IgD-negative memory B cell (primary cell): ENCODE results near the gene MARK3. TPM values are rescaled to one million over a fixed set of nuclear protein-coding genes. Genes with fewer than 3 reads are reported as not detected.

ENCODE experiments used
- H3K27ac Mint-ChIP-seq, 3 donors: one replicate each; pipeline ENCODE4 v1.8.0; 2020 to 2022; ENCODE audit warnings: mild to moderate bottlenecking in 3 of 3, mixed read lengths in 3 of 3, moderate library complexity in 1 of 3
- H3K27me3 Mint-ChIP-seq: one replicate; pipeline ENCODE4 v1.8.0; 2021; ENCODE audit warnings: mixed read lengths
- H3K36me3 Mint-ChIP-seq: one replicate; pipeline ENCODE4 v1.8.0; 2020; ENCODE audit warnings: mild to moderate bottlenecking, mixed read lengths
- H3K4me1 Mint-ChIP-seq, 3 donors: one replicate each; pipeline ENCODE4 v1.8.0; 2020 to 2022; ENCODE audit warnings: mixed read lengths in 3 of 3, mild to moderate bottlenecking in 1 of 3
- H3K4me3 Mint-ChIP-seq, 4 donors: one replicate each; pipeline ENCODE4 v1.8.0; 2020 to 2022; ENCODE audit warnings: mild to moderate bottlenecking in 4 of 4, mixed read lengths in 4 of 4, moderate library complexity in 3 of 4
- H3K9me3 Mint-ChIP-seq, 3 donors: one replicate each; pipeline ENCODE4 v1.8.0; 2020 to 2021; ENCODE audit warnings: mixed read lengths in 3 of 3, mild to moderate bottlenecking in 1 of 3
- polyA plus RNA-seq: library from polyadenylated mRNA; unstranded; fragments of 300-500 nt; fragmentation: Illumina TruSeq; gene quantifications from one replicate; pipeline ENCODE4 v1.2.3, GENCODE V29; 2021

MARK3 gene
- polyA plus RNA-seq, 1 donor from 2014 or later = 40.3 TPM

DNA sequence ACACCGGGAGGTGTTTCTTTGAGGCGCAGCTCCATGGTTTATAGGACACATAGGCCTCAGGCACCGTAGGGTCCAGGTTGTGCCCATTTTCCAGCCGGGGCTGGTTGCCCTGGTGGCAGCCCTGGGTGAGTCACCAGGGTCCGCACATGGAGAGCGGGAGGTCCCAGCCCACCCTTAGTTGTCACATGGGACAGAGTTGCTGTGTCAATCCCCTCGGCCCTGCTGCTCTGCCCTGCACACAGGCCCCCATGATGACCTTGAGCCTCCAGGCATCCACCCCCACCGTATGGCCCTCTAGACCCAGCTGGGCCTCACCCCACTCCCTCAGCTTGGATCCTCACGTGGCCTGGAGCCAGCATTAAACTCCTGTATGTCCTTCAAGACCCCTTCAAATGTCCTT lies 151.5 kb downstream of the MARK3 start:
- no peaks in the 10 kb centered on the region for H3K9me3 Mint-ChIP-seq
- H3K4me1 Mint-ChIP-seq = peaks cover 0 to 2% (median 0%) of the 10 kb centered on the region in 3 donors
- peak overlapping the region in 1 of 4 donors; percentile 68 for H3K4me3 Mint-ChIP-seq
- H3K27ac Mint-ChIP-seq = no peak overlapping the region
- no peaks in the 10 kb centered on the region for H3K27me3 Mint-ChIP-seq
- H3K36me3 Mint-ChIP-seq = no peaks in the 10 kb centered on the region

DNA sequence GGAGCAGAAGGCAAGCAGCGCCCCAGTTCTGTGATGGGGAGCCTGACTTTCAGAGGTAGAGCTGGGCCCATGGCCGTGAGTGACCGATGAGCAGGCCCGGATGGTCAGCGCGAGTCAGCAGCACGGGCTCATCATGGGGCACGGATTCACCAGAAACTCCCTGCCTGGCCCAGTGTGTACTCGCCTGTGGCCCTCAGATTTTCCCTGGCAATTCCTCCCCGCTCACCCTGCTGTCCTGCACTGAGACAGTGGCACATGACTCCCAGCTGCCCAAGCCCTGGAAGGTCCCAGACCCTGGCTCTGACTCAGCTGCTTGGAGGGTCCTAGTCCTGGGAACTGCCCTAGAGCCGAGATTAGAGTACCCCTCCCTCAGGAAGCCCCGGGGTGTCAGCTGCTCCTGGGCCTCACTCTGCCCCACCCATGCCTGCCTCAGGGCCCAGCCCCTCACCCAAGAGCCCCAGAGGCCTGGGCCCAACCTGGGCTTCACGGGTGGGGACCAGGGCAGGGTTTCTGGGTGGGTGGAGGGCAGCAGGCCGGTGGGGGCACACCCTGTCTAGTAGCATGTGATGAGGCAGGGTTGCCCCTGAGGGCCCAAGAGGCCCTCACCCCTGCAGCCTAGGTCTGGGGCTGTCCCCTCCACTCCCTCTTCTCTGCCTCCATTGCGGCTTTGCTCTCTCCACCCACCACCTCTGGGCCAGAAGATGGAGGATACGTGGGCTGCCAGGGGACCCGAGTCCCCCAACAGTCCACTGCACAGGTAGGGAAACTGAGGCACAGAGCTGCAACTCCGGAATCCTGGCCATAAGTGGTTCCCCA lies 152.2 kb downstream of the MARK3 start:
- Mint-ChIP-seq H3K27ac (no peak overlapping the region), H3K4me3 (no peak overlapping the region), H3K9me3 (no peaks in the 10 kb centered on the region), H3K36me3 (no peaks in the 10 kb centered on the region), H3K4me1 (peaks cover 0 to 2% (median 0%) of the 10 kb centered on the region in 3 donors), H3K27me3 (no peaks in the 10 kb centered on the region)

DNA sequence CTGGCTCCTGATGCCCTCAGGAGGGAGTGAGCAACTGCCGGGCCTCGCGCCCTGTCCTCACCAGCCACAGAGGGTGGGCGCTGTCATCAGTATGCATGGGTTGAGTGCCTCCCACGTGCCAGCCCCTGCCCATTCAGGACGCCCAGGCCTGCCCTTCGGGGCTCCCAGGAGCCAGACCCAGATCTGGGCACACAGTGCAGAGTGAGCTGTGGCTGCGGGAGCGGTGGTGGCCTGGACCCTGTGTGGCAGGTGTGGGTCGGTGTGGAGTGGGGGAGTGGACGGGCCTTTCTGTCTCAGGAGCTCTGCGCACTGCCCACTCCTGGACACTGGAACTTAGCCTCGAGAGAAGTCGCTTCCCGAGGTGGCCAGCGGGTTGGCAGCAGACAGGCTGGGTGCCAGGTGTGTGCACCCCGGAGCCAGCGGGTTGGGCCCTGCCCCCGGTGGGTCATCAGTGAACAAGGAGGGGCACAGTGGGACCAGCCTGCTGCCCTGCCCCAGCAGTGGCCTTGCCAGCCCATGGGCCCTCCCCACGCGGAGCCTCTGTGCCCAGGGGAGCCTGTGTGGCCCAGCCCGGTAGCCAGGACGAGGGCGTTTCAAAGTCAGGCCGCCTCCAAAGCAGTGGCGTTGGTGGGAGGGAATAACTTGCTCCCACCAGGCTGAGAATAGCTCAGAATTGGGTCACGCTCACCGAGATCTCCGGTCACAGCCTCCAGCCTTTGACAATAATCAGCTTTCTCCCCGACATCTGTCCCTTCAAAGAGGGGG lies 153.3 kb downstream of the MARK3 start:
- no peaks in the 10 kb centered on the region for H3K27me3 Mint-ChIP-seq

DNA sequence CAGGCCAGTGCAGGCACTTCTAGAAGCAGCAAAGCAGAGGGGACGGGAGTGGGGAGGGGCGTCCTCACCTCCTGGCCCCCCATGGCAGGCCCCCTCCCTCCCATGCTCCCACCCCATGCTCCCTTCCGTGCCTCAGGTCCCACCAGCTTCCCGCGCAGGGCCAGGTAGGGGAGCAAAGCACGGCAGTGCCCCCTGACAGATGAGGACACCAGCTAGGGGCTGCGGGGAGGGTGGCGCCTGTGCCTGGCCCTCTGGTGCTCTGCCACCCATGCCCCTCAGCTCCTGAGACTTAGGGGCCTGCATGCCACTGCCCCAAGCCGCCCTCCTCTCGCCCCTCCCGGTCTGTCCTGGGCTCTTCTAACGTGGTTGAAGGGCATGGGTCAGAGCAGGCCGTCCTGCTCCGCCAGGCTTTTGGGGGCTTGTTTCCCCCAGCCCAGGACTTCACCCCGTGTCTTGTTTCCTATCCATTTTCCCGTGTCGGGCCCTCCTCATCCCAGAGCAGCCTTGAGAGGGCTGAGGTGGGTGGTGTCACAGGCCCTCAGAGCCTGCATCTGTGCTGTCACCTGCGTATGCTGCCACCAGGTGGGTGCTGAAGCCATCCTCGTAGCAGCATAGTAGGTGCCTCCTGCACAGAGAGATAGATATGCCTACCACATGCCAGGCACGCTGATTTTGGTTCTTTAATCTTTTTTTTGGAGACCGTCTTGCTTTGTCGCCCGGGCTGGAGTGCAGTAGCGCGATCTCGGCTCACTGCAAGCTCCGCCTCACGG lies 154.0 kb downstream of the MARK3 start:
- Mint-ChIP-seq H3K36me3 (no peaks in the 10 kb centered on the region), H3K4me3 (peak overlapping the region in 1 of 4 donors; percentile 57), H3K27ac (no peak overlapping the region), H3K4me1 (peaks cover 0 to 2% (median 0%) of the 10 kb centered on the region in 3 donors), H3K9me3 (no peaks in the 10 kb centered on the region), H3K27me3 (no peaks in the 10 kb centered on the region)

More for the DNA sequence above, 153.3 kb downstream of the MARK3 start:
- Mint-ChIP-seq H3K4me3 (no peak overlapping the region), H3K36me3 (no peaks in the 10 kb centered on the region), H3K9me3 (no peaks in the 10 kb centered on the region), H3K27ac (no peak overlapping the region), H3K4me1 (peaks cover 0 to 2% (median 0%) of the 10 kb centered on the region in 3 donors)

DNA sequence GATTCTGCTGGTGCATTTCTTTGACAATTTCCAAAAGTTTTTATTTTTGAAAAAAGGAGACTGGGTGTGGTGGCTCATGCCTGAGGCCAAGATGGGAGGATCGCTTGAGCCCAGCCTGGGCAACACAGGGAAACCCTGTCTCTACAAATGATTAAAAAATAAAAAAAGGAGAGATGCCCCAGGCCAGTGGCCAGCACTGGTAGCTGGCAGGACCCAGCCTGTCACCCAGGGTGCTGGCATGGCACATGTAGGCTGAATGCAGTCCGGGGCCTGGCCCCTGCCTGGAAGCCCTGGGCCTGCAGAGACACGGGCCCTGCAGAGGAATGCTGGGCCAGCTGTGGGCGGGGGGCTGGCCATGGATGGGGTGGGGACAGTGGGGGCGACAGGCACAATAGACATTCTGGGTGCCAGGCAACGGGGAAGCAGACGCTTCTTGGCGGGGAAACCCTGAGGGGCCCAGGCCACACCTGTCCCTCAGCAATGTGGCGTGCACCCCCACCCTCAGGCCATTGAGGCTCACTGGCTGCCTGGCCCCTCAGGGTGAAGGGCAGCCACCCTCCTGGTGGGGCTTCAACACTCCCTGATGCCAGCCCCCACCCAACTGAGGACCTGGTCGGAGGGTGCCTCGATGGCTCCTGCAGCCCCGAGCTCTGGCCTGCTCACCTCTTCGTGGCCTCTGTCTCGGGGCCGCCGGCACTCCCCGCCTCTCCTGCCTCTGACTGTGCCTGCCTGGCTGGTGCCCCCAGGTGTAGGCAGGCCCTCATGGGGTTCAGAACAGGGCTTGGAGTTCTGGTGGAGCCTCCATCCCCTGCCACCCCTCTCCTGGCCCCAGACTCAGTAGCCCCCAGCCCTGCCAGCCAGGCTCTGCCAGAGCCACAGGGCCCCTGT lies 155.8 kb downstream of the MARK3 start:
- Mint-ChIP-seq H3K27me3 (no peaks in the 10 kb centered on the region), H3K9me3 (no peaks in the 10 kb centered on the region), H3K4me3 (no peak overlapping the region), H3K27ac (no peak overlapping the region), H3K36me3 (no peaks in the 10 kb centered on the region), H3K4me1 (peaks cover 0 to 2% (median 0%) of the 10 kb centered on the region in 3 donors)

DNA sequence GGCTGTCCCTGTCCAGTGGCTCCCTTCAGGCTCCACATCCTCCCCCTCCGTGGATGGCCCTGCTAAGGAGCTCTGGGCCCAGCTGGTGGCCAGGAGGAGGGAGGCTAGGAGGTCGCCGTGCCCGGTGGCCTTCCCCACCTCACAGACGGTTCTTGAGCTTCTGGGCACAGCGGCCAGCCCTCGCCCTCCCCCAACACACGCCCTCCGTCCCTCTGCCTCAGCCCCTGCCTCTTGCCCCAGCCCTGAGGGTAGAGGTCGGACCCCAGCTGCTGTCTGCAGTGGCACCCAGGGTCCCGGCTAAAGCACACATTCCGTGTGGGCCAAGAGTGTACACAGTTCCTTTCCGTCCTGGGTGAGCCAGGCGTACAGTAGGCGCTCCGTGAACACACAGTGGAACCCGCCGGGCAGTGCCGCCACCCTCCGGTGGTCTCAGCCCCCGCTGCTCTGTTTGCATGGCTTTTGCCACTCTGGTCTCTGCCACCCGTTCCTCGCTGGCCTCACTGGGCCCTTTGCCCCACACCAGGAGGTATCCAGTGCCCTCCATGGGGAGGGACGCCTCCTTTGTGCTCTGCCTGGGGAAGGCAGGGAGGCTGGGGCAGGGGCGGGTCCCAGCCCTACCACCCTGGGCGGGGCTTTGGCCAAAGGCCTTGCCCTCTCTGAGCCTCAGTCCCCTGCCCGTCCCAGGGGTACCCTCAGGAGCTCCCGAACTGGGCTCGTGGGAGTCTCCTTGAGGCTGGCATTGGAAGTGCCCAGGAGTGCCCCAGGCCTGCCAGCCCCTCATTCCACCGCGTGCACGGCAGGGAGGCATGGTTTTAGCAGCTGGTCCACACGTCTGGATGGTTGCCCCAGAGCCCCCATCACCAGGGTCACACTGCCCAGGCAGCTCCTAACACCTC lies 156.7 kb downstream of the MARK3 start:
- peaks cover 0 to 2% (median 2%) of the 10 kb centered on the region in 3 donors for H3K4me1 Mint-ChIP-seq
- no peaks in the 10 kb centered on the region for H3K27me3 Mint-ChIP-seq
- H3K27ac Mint-ChIP-seq = no peak overlapping the region
- no peaks in the 10 kb centered on the region for H3K36me3 Mint-ChIP-seq
- H3K9me3 Mint-ChIP-seq = no peaks in the 10 kb centered on the region
- no peak overlapping the region for H3K4me3 Mint-ChIP-seq

DNA sequence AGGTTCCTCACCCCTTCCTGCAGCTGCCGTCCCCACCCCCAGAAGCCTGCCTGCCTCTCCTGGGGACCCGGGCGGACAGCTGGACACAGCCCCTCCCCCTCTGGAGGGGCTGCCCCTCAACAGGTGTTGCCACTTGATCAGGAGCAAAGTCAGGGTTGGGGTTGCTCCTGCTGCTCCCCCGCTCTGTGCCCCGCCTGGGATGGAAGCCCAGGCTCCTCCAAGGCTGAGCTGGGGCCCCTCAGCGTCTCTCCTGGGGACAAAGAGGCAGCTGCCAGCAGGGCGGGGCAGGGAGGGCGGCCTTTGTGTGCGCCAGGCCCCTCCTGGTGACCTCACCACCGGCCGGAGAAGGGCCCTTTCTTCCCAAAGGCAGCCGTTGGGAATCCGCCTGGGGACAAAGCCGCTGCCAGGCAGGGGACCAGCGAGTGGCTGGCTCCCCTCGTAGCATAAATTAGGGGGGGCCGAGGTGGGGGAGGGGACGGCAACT lies 157.4 kb downstream of the MARK3 start:
- Mint-ChIP-seq H3K4me3 (no peak overlapping the region), H3K36me3 (no peaks in the 10 kb centered on the region), H3K27ac (no peak overlapping the region), H3K4me1 (peaks cover 0 to 2% (median 2%) of the 10 kb centered on the region in 3 donors), H3K9me3 (no peaks in the 10 kb centered on the region), H3K27me3 (no peaks in the 10 kb centered on the region)

DNA sequence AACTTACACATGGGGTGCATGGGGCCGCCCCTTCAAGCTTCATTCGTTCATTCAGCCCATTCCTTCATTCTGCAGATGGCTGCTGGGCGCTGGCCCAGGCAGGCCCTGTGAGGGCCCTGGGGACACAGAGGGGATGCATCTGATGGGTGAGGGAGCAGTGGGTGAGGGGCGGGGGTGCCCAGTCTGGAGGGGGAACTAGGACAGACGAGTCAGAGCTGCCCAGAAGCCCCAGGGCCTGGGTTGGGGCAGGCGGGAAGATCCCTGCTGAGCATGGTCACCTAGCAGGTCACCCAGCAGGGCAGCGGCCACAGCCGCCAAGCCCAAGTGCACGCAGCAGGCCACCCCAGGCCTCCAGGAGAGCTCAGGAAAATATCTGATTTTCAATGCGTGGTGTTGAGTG lies 157.9 kb downstream of the MARK3 start:
- no peak overlapping the region for H3K27ac Mint-ChIP-seq
- H3K4me3 Mint-ChIP-seq = no peak overlapping the region
- H3K36me3 Mint-ChIP-seq = no peaks in the 10 kb centered on the region
- H3K27me3 Mint-ChIP-seq = no peaks in the 10 kb centered on the region
- H3K9me3 Mint-ChIP-seq = no peaks in the 10 kb centered on the region
- peaks cover 0 to 2% (median 2%) of the 10 kb centered on the region in 3 donors for H3K4me1 Mint-ChIP-seq

DNA sequence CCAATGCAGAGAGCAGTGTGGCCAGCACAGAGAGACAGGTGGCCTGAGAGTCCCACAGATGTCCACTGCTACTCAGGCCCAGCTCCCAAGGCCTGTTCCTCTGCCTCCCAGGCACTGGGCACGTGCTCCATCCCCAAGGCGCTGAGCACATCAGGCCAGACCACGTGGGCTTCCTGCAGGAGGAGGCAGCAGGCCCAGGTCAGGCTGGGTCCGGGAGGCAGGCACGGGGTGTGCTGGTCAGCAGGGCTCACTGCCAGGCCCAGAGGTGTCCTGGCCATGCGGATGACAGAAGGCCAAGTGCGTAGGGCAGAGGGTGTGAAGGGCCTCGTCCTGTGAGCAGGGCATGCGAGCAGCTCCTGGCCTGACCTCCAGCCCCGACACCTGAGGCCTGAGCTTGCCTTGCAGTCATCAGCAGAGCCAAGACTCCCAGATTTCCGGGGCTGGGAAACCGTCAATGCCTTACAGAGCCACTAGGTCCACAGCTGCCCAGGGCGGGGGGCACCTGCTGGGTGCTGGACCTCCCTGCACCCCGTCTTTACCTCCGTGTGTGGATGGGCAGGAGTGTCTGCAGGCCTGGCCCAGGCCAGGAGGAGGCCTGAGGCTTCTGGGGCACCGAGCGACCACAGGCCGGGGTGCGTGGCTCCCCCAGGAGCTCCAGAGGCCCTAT lies 158.6 kb downstream of the MARK3 start:
- no peak overlapping the region for H3K27ac Mint-ChIP-seq
- no peaks in the 10 kb centered on the region for H3K9me3 Mint-ChIP-seq
- no peaks in the 10 kb centered on the region for H3K27me3 Mint-ChIP-seq
- no peak overlapping the region for H3K4me3 Mint-ChIP-seq
- H3K4me1 Mint-ChIP-seq = peaks cover 0 to 2% (median 2%) of the 10 kb centered on the region in 3 donors
- no peaks in the 10 kb centered on the region for H3K36me3 Mint-ChIP-seq

DNA sequence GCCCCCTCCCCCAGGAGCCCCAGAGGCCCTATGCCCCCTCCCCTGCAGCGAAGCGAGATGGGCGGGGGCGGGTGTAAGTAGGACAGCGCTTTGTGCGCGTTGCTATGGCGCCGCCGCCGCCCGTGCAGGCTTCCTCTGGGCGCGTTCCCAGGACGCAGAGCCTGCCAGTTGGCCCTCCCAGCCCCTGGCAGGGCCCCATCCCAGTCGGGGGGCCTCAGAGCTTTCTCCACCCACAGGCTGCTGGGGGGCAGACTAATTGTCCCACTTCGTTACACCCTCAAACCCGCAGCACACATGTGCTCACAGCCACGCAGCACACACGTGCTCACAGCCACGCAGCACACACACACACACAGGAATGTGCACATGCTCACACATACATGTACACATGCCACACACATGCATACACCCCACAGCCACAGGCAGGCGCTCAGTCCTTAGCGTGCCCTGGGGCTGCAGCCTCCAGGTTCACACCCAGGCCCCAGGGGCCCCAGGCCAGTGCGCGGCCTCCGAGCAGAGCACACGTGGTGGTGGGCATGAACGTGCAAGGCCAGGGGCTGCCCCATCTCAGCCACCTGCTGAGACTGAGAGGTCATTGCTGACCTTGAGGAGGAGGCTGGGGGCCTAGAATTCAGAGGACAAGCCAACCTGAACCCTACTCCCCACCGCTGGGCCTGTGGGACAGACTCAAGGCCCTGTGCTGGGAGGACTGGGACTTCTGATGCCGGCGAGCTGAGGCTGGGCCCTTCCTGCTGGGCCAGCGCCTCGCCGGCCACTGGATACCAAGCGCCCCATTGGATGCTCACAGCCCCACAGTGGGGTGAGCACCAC lies 159.4 kb downstream of the MARK3 start:
- Mint-ChIP-seq H3K36me3 (no peaks in the 10 kb centered on the region), H3K27me3 (no peaks in the 10 kb centered on the region), H3K4me1 (peaks cover 0 to 2% (median 0%) of the 10 kb centered on the region in 3 donors), H3K9me3 (no peaks in the 10 kb centered on the region), H3K27ac (no peak overlapping the region), H3K4me3 (no peak overlapping the region)

DNA sequence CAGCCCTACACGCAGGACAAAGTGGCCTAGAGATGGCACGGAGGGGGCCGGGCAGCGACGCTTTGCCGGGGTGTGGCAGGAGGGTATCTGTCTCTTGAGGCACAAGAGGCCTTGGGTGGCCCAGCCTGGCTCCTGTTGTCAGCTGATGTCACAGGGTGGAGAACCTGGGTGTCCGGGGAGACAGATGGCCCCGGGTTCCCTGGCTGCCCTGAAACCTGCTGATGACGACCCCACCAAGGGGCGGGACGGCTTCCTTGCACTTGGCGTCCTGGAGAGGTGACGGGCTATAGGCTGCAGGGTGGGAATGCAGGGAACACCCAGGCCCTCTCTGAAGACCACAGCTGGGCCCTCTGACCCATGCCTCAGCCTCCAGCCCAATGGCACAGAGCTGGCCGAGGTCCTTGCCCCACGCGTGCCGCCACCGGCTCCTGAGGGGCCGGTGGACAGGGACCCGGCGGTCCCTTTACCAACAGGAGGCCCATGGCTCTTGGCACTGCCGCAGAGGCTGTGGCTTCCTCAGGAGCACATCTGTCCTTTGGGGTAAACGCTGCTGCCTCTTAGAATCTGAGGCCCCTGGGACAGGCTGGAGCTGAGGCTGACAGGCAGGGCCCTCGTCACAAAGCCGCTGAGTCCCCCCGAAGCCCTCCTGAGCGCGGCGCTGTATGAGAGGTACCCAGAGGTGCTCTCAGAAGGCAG lies 160.2 kb downstream of the MARK3 start:
- Mint-ChIP-seq H3K36me3 (no peaks in the 10 kb centered on the region), H3K27me3 (no peaks in the 10 kb centered on the region), H3K9me3 (no peaks in the 10 kb centered on the region), H3K27ac (no peak overlapping the region), H3K4me1 (peaks cover 0 to 2% (median 0%) of the 10 kb centered on the region in 3 donors), H3K4me3 (no peak overlapping the region)
